Endothelial cell of umbilical vein (primary cell): ENCODE measurements around the gene TM4SF5. TPM values are rescaled to one million over a fixed set of nuclear protein-coding genes. Genes with fewer than 3 reads are reported as not detected.

Experiments
- BruUV-seq: library from RNA; stranded (reverse); fragments of 400-500 nt; replicated peaks from 2 replicates; lab custom pipeline; 2021; lab: Mats Ljungman, UMichigan
- CTCF ChIA-PET: fragments of 300-600, 350-600 bp; sonication (Branson Sonifier 250); formaldehyde crosslinking; loops from one replicate; lab custom pipeline; 2021; ENCODE audit warnings: antibody characterized with exemption, inconsistent platforms; lab: Charles Lee
- POLR2A ChIA-PET: fragments of 300-600, 350-600 bp; sonication (Branson Sonifier 250); formaldehyde crosslinking; loops from one replicate; lab custom pipeline; 2021; ENCODE audit warnings: antibody characterized with exemption, inconsistent platforms; lab: Charles Lee
- DNase-seq: peaks from one replicate; pipeline ENCODE4 v3.0.0-alpha.2; 2011; ENCODE audit warnings: low read depth, low spot score
- FAIRE-seq: peaks from 2 replicates; lab custom pipeline; 2011; peaks lifted over from hg19 to GRCh38; lab: Jason Lieb, UNC
- H2AFZ ChIP-seq: 2 replicates; pipeline ENCODE4 v1.6.0; 2012; ENCODE audit warnings: low read depth, low read length, control low read depth, inconsistent platforms
- H3K27ac ChIP-seq: 2 replicates; pipeline ENCODE4 v1.5.1; 2011; ENCODE audit warnings: low read depth, mild to moderate bottlenecking, control low read depth, low read length, moderate library complexity; ENCODE audit not compliant: insufficient read depth
- H3K27me3 ChIP-seq, 2 experiments: 2 replicates each; pipeline versions ENCODE4 v1.6.0 to v1.6.1; 2011; ENCODE audit warnings: low read length in 2 of 2, mixed read lengths in 1 of 2; ENCODE audit not compliant: control insufficient read depth in 2 of 2, insufficient read depth in 2 of 2
- H3K36me3 ChIP-seq, 2 experiments: 2 replicates in 1 of 2; 3 replicates in 1 of 2; pipeline ENCODE4 v1.5.1; 2011; ENCODE audit warnings: low read length in 2 of 2, mild to moderate bottlenecking in 1 of 2, moderate library complexity in 1 of 2; ENCODE audit not compliant: control insufficient read depth in 2 of 2, insufficient read depth in 2 of 2; ENCODE audit errors: extremely low read depth in 1 of 2
- H3K4me1 ChIP-seq: 3 replicates; pipeline ENCODE4 v1.5.1; 2011; ENCODE audit warnings: mild to moderate bottlenecking, low read length; ENCODE audit not compliant: control insufficient read depth, insufficient read depth; ENCODE audit errors: extremely low read depth
- H3K4me2 ChIP-seq: 2 replicates; pipeline ENCODE4 v1.6.1; 2011; ENCODE audit warnings: low read length, control low read depth, mixed read lengths; ENCODE audit not compliant: insufficient read depth
- H3K4me3 ChIP-seq, 3 experiments: fragments of 200-600 bp in 1 of 3; sonication (generic), shearing (Covaris generic) in 1 of 3; replicated peaks in 1 of 3; 2 replicates each; pipeline ENCODE4 v1.5.1; 2011 to 2016; ENCODE audit warnings: control low read depth in 3 of 3, low read length in 3 of 3, mild to moderate bottlenecking in 2 of 3, inconsistent platforms in 1 of 3, low read depth in 1 of 3, moderate library complexity in 1 of 3; ENCODE audit not compliant: insufficient read depth in 1 of 3
- H3K79me2 ChIP-seq: 2 replicates; pipeline ENCODE4 v1.6.0; 2012; ENCODE audit warnings: low read length, inconsistent platforms; ENCODE audit not compliant: control insufficient read depth, insufficient read depth
- H3K9ac ChIP-seq: replicated peaks from 2 replicates; pipeline ENCODE3; 2011; ENCODE audit warnings: low read length, control low read depth; ENCODE audit not compliant: insufficient read depth; ENCODE audit errors: extremely low read depth
- H3K9me1 ChIP-seq: replicated peaks from 3 replicates; pipeline ENCODE4 v1.6.0; 2011; ENCODE audit warnings: mild to moderate bottlenecking, low read length; ENCODE audit not compliant: control insufficient read depth, insufficient read depth; ENCODE audit errors: extremely low read depth
- H3K9me3 ChIP-seq: replicated peaks from 2 replicates; pipeline ENCODE4 v1.5.1; 2012; ENCODE audit warnings: low read length, inconsistent platforms; ENCODE audit not compliant: control insufficient read depth, insufficient read depth
- H4K20me1 ChIP-seq: replicated peaks from 2 replicates; pipeline ENCODE3; 2011; ENCODE audit warnings: mild to moderate bottlenecking, low read length; ENCODE audit not compliant: control insufficient read depth, insufficient read depth; ENCODE audit errors: extremely low read depth
- EZH2 ChIP-seq: IDR thresholded peaks from 2 replicates; pipeline ENCODE4 v1.6.1; 2012; ENCODE audit warnings: borderline replicate concordance, low read depth, mild to moderate bottlenecking, moderate library complexity, low read length, inconsistent platforms; ENCODE audit not compliant: severe bottlenecking
- FOS ChIP-seq: IDR thresholded peaks from 2 replicates; pipeline ENCODE4 v1.6.1; 2011; ENCODE audit warnings: mild to moderate bottlenecking, low read length, moderate library complexity, borderline replicate concordance; ENCODE audit not compliant: insufficient read depth
- GATA2 ChIP-seq: IDR thresholded peaks from 2 replicates; pipeline ENCODE4 v1.7.0; 2011; ENCODE audit warnings: low read depth, mild to moderate bottlenecking, moderate library complexity, mixed read lengths, low read length; ENCODE audit not compliant: insufficient read length, insufficient read depth
- JUN ChIP-seq: IDR thresholded peaks from 2 replicates; pipeline ENCODE4 v1.6.1; 2011; ENCODE audit warnings: borderline replicate concordance, low read depth; ENCODE audit not compliant: insufficient read length, insufficient read depth
- MYC ChIP-seq: IDR thresholded peaks from one replicate; pipeline ENCODE4 v1.6.1; 2011; ENCODE audit warnings: mild to moderate bottlenecking, low read depth, low read length
- POLR2A ChIP-seq: IDR thresholded peaks from 2 replicates; pipeline ENCODE4 v1.6.1; 2012; ENCODE audit warnings: low read depth, mild to moderate bottlenecking, control low read depth, low read length
- POLR2AphosphoS5 ChIP-seq: IDR thresholded peaks from 2 replicates; pipeline ENCODE4 v1.6.1; 2012; ENCODE audit warnings: low read depth, mild to moderate bottlenecking, control low read depth, low read length, moderate library complexity; ENCODE audit not compliant: insufficient read depth
- dilution Hi-C: fragments of 300-500 bp; cut with MboI; formaldehyde crosslinking; loops from one replicate; pipeline ENCODE4 v1.15.0; 2019; ENCODE audit warnings: low sequenced_read_pairs; ENCODE audit not compliant: extremely low pct_ligation_motif_present
- intact Hi-C: fragments of 100-400 bp; cut with micrococcal nuclease; formaldehyde crosslinking; loops from one replicate; pipeline ENCODE4 v1.10.0; 2022
- polyA plus RNA-seq, 4 experiments: library from polyadenylated mRNA; depleted of rRNA in 3 of 4; stranded (reverse) in 3 of 4; unstranded in 1 of 4; fragments of >200 nt; gene quantifications; 2 replicates each; pipeline versions ENCODE4 v1.2.1 to v1.2.3, GENCODE V29; 2011 to 2012; ENCODE audit warnings: missing spikeins in 1 of 4
- total RNA-seq: library from RNA; stranded (reverse); gene quantifications from 2 replicates; pipeline ENCODE4 v1.2.3, GENCODE V29; 2021
- TF ChIP-seq, protein P1 (sequence below): IDR thresholded peaks from 2 replicates; pipeline ENCODE4 v1.6.1; 2011; ENCODE audit not compliant: insufficient read depth, insufficient read length
- TF ChIP-seq, protein P2 (sequence below), 2 donors: IDR thresholded peaks; 1 replicate in 1 of 2; 2 replicates in 1 of 2; pipeline ENCODE4 v1.5.1; 2011; ENCODE audit warnings: low read length in 2 of 2, mild to moderate bottlenecking in 2 of 2, moderate library complexity in 2 of 2, control low read depth in 1 of 2, inconsistent platforms in 1 of 2, low read depth in 1 of 2; ENCODE audit not compliant: insufficient read depth in 1 of 2; ENCODE audit errors: extremely low read depth in 1 of 2

Gene TM4SF5
- total and polyA plus RNA-seq, 2 donors (not counting 3 experiments of a cell fraction or from before 2014, with no cell fraction given), result not detected

DNA sequence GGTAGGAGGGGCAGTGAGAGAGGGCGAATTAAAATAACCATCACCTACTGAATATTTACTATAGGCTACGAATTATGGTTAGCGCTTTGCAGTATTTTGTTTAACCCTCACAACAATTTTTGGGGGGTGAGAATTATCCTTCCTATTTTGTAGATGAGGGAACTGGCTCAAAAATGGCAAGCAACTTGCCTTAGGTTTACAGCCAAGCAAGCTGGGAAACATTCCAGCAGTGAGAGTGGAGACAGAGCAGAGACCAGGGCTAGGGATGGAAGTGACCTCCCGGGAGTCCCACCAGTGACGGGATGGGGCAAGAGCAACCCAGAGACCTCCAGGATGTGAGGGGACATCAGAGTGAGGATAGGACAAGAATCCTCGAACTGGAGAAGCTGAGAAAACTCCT lies 14.8 kb downstream of the TM4SF5 start:
- H3K4me1 ChIP-seq, result peaks cover 24% of the 10 kb centered on the region
- H3K27ac ChIP-seq, result no peak overlapping the region
- CTCF ChIA-PET, result interaction anchor here (0.5 to 5.9 kb wide), 14 partner anchors 9 to 117 kb away, joined by 3 to 65 read pairs (median 4); partner anchors contain the start of genes ARRB2, C17orf107, CHRNE and PLD2
- POLR2A ChIA-PET, result no interaction called here
- peaks cover 16 to 24% of the 10 kb centered on the region in 2 experiments for H3K27me3 ChIP-seq
- H3K79me2 ChIP-seq, result no peaks in the 10 kb centered on the region
- no peaks in the 10 kb centered on the region for H3K36me3 ChIP-seq
- no TSS peak for BruUV-seq
- H3K9me3 ChIP-seq, result no peaks in the 10 kb centered on the region
- H3K4me2 ChIP-seq, result peak overlapping the region; percentile 31
- no peak overlapping the region for H3K9ac ChIP-seq
- H3K9me1 ChIP-seq, result no peaks in the 10 kb centered on the region
- no peak overlapping the region for H3K4me3 ChIP-seq
- H2AFZ ChIP-seq, result no peak overlapping the region
- FAIRE-seq (peak; percentile 8), DNase-seq (no peak)
- TF ChIP-seq MYC, result no peak
- TF ChIP-seq POLR2A, result no peak
- TF ChIP-seq, protein P1, sequence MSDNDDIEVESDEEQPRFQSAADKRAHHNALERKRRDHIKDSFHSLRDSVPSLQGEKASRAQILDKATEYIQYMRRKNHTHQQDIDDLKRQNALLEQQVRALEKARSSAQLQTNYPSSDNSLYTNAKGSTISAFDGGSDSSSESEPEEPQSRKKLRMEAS, result no peak
- TF ChIP-seq JUN, result no peak
- TF ChIP-seq, protein P2, sequence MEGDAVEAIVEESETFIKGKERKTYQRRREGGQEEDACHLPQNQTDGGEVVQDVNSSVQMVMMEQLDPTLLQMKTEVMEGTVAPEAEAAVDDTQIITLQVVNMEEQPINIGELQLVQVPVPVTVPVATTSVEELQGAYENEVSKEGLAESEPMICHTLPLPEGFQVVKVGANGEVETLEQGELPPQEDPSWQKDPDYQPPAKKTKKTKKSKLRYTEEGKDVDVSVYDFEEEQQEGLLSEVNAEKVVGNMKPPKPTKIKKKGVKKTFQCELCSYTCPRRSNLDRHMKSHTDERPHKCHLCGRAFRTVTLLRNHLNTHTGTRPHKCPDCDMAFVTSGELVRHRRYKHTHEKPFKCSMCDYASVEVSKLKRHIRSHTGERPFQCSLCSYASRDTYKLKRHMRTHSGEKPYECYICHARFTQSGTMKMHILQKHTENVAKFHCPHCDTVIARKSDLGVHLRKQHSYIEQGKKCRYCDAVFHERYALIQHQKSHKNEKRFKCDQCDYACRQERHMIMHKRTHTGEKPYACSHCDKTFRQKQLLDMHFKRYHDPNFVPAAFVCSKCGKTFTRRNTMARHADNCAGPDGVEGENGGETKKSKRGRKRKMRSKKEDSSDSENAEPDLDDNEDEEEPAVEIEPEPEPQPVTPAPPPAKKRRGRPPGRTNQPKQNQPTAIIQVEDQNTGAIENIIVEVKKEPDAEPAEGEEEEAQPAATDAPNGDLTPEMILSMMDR (IDR thresholded peaks at IDR 0.05; ENCODE audit: extremely low read depth in 1 of 2, insufficient read depth in 1 of 2, low read depth in 1 of 2, low read length in 2 of 2), result no peak
- TF ChIP-seq EZH2, result no peak
- no peak for TF ChIP-seq POLR2AphosphoS5
- TF ChIP-seq FOS, result no peak
- TF ChIP-seq GATA2, result no peak
- H4K20me1 ChIP-seq, result no peaks in the 10 kb centered on the region
- intact Hi-C loops (loop anchor here (2.0 to 5.0 kb wide), 2 partner anchors 56 to 116 kb away; partner anchors contain the start of genes CHRNE and MED11), dilution Hi-C loops (no loop called here)
